WTC11 (cell line): ENCODE data around the gene COL5A1. TPM values are rescaled to one million over a fixed set of nuclear protein-coding genes. Genes with fewer than 3 reads are reported as not detected.

ENCODE experiments used
- ATAC-seq: fragments of 200-7000 bp; cut with Tn5 transposase; 2 replicates; pipeline ENCODE4 v1.10.0; 2021; ENCODE audit warnings: mild to moderate bottlenecking, moderate library complexity
- CTCF ChIA-PET: fragments of 300-600 bp; sonication (Branson Sonifier 250); formaldehyde crosslinking; loops from one replicate; lab custom pipeline; 2021; ENCODE audit warnings: antibody characterized with exemption; lab: Charles Lee
- POLR2A ChIA-PET: fragments of 350-600 bp; sonication (Branson Sonifier 250); formaldehyde crosslinking; loops from one replicate; lab custom pipeline; 2021; ENCODE audit warnings: antibody characterized with exemption; lab: Charles Lee
- DNase-seq: peaks from one replicate; pipeline ENCODE4 v3.0.0; 2021; ENCODE audit warnings: low spot score
- H3K27ac Mint-ChIP-seq: 2 replicates; pipeline ENCODE4 v1.8.0; 2021; ENCODE audit warnings: mixed read lengths
- H3K27me3 Mint-ChIP-seq: 2 replicates; pipeline ENCODE4 v1.8.0; 2021; ENCODE audit warnings: low read depth, mild to moderate bottlenecking, moderate library complexity, mixed read lengths
- H3K36me3 Mint-ChIP-seq: 2 replicates; pipeline ENCODE4 v1.8.0; 2021; ENCODE audit warnings: mixed read lengths
- H3K4me1 Mint-ChIP-seq: 2 replicates; pipeline ENCODE4 v1.8.0; 2022; ENCODE audit warnings: mixed read lengths
- H3K4me3 Mint-ChIP-seq: 2 replicates; pipeline ENCODE4 v1.8.0; 2021; ENCODE audit warnings: mild to moderate bottlenecking, moderate library complexity, mixed read lengths
- H3K9me3 Mint-ChIP-seq: 2 replicates; pipeline ENCODE4 v1.8.0; 2021; ENCODE audit warnings: mixed read lengths
- CREM ChIP-seq: sonication (generic); formaldehyde crosslinking; IDR thresholded peaks from 2 replicates; pipeline ENCODE4 v1.8.1; 2022; ENCODE audit warnings: mild to moderate bottlenecking, missing genetic modification reagents, moderate library complexity
- FOXP1 ChIP-seq: sonication (generic); formaldehyde crosslinking; IDR thresholded peaks from 2 replicates; pipeline ENCODE4 v1.8.0; 2022; ENCODE audit warnings: missing genetic modification reagents, mild to moderate bottlenecking, moderate library complexity, borderline replicate concordance
- GABPB1 ChIP-seq: sonication (generic); formaldehyde crosslinking; IDR thresholded peaks from 2 replicates; pipeline ENCODE4 v1.8.1; 2023; ENCODE audit warnings: mild to moderate bottlenecking, missing genetic modification reagents
- MYBL2 ChIP-seq: sonication (generic); formaldehyde crosslinking; IDR thresholded peaks from 2 replicates; pipeline ENCODE4 v1.8.1; 2023; ENCODE audit warnings: mild to moderate bottlenecking, moderate library complexity, missing genetic modification reagents
- NFYB ChIP-seq: sonication (generic); formaldehyde crosslinking; conservative IDR thresholded peaks from 2 replicates; pipeline ENCODE4 v1.8.0; 2022; ENCODE audit warnings: low read depth, missing genetic modification reagents
- NR3C1 ChIP-seq: sonication (generic); formaldehyde crosslinking; conservative IDR thresholded peaks from 2 replicates; pipeline ENCODE4 v1.8.1; 2023; ENCODE audit warnings: low read depth, mild to moderate bottlenecking, missing genetic modification reagents
- TEAD1 ChIP-seq: sonication (generic); formaldehyde crosslinking; IDR thresholded peaks from 2 replicates; pipeline ENCODE4 v1.8.0; 2022; ENCODE audit warnings: mild to moderate bottlenecking, missing genetic modification reagents
- ZNF219 ChIP-seq: sonication (generic); formaldehyde crosslinking; IDR thresholded peaks from 2 replicates; pipeline ENCODE4 v1.8.0; 2023; ENCODE audit warnings: missing genetic modification reagents, mild to moderate bottlenecking, borderline replicate concordance
- ZNF263 ChIP-seq: sonication (generic); formaldehyde crosslinking; IDR thresholded peaks from 2 replicates; pipeline ENCODE4 v1.8.1; 2022; ENCODE audit warnings: low read depth, mild to moderate bottlenecking, moderate library complexity, missing genetic modification reagents
- total RNA-seq: library from RNA; stranded (reverse); gene quantifications from 3 replicates; pipeline ENCODE4 v1.2.3, GENCODE V29; 2021
- TF ChIP-seq, protein P1 (sequence below): sonication (generic); formaldehyde crosslinking; IDR thresholded peaks from 2 replicates; pipeline ENCODE4 v1.8.1; 2023; ENCODE audit warnings: mild to moderate bottlenecking, missing genetic modification reagents, moderate library complexity
- TF ChIP-seq, protein P2 (sequence below): sonication (generic); formaldehyde crosslinking; IDR thresholded peaks from 2 replicates; pipeline ENCODE4 v1.8.1; 2022; ENCODE audit warnings: low read depth, missing genetic modification reagents, borderline replicate concordance
- TF ChIP-seq, protein P3 (sequence below): fragments of 250-450 bp; sonication (Bioruptor Pico); IDR thresholded peaks from 2 replicates; pipeline ENCODE4 v1.9.0; 2021; ENCODE audit warnings: mild to moderate bottlenecking
- TF ChIP-seq, protein P4 (sequence below): sonication (generic); formaldehyde crosslinking; IDR thresholded peaks from 2 replicates; pipeline ENCODE4 v1.8.0; 2022; ENCODE audit warnings: mild to moderate bottlenecking, missing genetic modification reagents
- TF ChIP-seq, protein P5 (sequence below): sonication (generic); formaldehyde crosslinking; IDR thresholded peaks from 2 replicates; pipeline ENCODE4 v1.8.1; 2022; ENCODE audit warnings: low read depth, mild to moderate bottlenecking, moderate library complexity, missing genetic modification reagents, borderline replicate concordance

Gene COL5A1
- total RNA-seq, 1 experiment from 2014 or later = 13.5 TPM

DNA sequence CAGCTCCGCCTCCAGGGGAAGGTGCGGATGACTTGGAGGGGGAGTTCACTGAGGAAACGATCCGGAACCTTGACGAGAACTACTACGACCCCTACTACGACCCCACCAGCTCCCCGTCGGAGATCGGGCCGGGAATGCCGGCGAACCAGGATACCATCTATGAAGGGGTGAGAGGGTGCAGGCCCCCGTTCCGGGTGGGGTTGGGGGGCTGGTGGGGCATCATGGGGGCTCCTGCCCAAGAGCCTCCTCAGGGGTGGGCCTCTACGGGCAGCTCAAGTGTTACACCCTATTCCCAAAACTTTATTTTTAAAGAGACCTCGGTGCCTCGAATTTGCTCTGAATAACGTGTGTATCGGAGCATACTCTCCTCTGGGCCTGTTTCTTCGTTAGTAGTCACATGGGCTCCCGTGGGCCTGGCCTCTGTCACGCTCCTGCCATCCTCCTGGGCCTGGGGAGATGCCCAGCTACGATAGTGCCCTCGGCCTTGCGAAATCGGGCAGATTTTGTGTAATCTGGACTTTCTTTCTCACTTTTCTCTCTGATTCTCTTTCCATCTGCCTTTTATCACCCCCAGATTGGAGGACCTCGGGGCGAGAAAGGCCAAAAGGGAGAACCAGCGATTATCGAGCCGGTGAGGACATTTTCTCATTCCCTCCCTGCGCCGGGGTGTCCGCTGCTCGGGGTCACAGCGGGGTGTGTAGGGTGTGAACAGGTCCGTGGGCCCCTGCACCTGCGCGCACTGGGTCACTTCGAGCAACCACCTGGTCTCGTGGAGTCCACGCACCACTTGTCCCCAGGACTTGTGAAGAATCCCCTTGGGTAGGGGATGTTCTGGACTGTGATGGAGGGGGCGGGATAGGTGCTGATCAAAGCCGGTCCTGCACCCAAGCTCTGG, 90.1 kb downstream of the COL5A1 start:
- H3K36me3 Mint-ChIP-seq = peaks cover 13% of the 10 kb centered on the region
- H3K4me1 Mint-ChIP-seq = no peaks in the 10 kb centered on the region
- CTCF ChIA-PET = interaction anchor here (0.9 kb wide), 1 partner anchor 11 kb away, joined by 3 read pairs; no protein-coding TSS in a partner anchor
- H3K4me3 Mint-ChIP-seq = no peak overlapping the region
- DNase-seq (no peak), ATAC-seq (no peak)
- H3K27ac Mint-ChIP-seq = no peak overlapping the region
- H3K9me3 Mint-ChIP-seq = peaks cover 6% of the 10 kb centered on the region
- TF ChIP-seq TEAD1 (CRISPR knock-in tag) (no peak), ZNF219 (CRISPR knock-in tag) (no peak)
- no peaks in the 10 kb centered on the region for H3K27me3 Mint-ChIP-seq
- POLR2A ChIA-PET = no interaction called here

DNA sequence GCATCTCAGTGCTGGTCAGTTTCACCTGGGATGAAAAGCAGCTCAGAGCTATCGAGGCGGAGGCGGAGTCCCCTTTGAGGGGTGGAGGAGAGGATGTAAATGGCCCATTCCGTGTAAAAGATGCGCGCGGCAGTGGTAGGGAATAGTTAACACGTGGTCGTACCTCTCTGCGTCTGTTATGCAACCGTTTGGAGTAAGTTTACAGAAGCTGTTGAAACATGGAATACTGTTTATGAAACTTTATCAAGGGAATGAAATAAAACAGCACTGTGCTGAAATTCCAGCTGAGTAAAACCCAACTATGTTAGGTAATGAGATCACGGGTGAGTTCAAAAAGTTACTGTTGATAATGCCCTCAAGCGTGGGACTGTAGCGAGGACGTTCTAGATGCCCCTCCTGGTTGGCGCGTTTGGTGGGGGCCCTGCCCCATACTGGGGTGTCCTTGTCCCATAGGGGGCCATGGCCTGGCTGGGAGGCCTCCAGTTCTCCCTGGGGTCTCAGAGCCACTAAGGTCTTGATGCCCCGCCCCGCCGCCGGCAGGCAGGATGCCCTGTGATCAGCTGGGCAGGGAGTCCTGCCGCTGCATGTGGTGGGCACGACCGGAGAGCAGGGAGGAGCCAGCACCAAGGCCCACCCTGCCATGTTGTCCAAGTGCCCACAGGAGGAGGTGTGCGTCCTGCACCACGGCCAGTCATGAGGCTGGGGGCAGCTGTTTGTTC, 90.9 kb downstream of the COL5A1 start:
- Mint-ChIP-seq H3K27me3 (no peaks in the 10 kb centered on the region), H3K27ac (0 out of 2 replicates have a peak overlapping the region, but pooled peaks have one; percentile 41)
- no peak for ATAC-seq
- TF ChIP-seq GABPB1 (CRISPR knock-in tag) (no peak), FOXP1 (no peak), NFYB (no peak), NR3C1 (CRISPR knock-in tag) (no peak), CREM (CRISPR knock-in tag) (no peak), MYBL2 (no peak), ZNF263 (CRISPR knock-in tag) (no peak), ZNF219 (CRISPR knock-in tag) (no peak)
- TF ChIP-seq, protein P1, sequence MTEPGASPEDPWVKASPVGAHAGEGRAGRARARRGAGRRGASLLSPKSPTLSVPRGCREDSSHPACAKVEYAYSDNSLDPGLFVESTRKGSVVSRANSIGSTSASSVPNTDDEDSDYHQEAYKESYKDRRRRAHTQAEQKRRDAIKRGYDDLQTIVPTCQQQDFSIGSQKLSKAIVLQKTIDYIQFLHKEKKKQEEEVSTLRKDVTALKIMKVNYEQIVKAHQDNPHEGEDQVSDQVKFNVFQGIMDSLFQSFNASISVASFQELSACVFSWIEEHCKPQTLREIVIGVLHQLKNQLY = no peak
- TF ChIP-seq, protein P2, sequence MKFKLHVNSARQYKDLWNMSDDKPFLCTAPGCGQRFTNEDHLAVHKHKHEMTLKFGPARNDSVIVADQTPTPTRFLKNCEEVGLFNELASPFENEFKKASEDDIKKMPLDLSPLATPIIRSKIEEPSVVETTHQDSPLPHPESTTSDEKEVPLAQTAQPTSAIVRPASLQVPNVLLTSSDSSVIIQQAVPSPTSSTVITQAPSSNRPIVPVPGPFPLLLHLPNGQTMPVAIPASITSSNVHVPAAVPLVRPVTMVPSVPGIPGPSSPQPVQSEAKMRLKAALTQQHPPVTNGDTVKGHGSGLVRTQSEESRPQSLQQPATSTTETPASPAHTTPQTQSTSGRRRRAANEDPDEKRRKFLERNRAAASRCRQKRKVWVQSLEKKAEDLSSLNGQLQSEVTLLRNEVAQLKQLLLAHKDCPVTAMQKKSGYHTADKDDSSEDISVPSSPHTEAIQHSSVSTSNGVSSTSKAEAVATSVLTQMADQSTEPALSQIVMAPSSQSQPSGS (CRISPR knock-in tag) = no peak
- TF ChIP-seq, protein P3, sequence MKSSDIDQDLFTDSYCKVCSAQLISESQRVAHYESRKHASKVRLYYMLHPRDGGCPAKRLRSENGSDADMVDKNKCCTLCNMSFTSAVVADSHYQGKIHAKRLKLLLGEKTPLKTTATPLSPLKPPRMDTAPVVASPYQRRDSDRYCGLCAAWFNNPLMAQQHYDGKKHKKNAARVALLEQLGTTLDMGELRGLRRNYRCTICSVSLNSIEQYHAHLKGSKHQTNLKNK (CRISPR knock-in tag) = no peak
- TF ChIP-seq, protein P4, sequence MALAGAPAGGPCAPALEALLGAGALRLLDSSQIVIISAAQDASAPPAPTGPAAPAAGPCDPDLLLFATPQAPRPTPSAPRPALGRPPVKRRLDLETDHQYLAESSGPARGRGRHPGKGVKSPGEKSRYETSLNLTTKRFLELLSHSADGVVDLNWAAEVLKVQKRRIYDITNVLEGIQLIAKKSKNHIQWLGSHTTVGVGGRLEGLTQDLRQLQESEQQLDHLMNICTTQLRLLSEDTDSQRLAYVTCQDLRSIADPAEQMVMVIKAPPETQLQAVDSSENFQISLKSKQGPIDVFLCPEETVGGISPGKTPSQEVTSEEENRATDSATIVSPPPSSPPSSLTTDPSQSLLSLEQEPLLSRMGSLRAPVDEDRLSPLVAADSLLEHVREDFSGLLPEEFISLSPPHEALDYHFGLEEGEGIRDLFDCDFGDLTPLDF (CRISPR knock-in tag) = no peak
- TF ChIP-seq, all 79 proteins: peak for 0
- ChIA-PET POLR2A (no interaction called here), CTCF (interaction anchor here (1.3 kb wide), 1 partner anchor 10 kb away, joined by 6 read pairs; no protein-coding TSS in a partner anchor)
- Mint-ChIP-seq H3K4me1 (no peaks in the 10 kb centered on the region), H3K4me3 (no peak overlapping the region), H3K36me3 (peaks cover 13% of the 10 kb centered on the region), H3K9me3 (peaks cover 6% of the 10 kb centered on the region)
- DNase-seq = no peak

DNA sequence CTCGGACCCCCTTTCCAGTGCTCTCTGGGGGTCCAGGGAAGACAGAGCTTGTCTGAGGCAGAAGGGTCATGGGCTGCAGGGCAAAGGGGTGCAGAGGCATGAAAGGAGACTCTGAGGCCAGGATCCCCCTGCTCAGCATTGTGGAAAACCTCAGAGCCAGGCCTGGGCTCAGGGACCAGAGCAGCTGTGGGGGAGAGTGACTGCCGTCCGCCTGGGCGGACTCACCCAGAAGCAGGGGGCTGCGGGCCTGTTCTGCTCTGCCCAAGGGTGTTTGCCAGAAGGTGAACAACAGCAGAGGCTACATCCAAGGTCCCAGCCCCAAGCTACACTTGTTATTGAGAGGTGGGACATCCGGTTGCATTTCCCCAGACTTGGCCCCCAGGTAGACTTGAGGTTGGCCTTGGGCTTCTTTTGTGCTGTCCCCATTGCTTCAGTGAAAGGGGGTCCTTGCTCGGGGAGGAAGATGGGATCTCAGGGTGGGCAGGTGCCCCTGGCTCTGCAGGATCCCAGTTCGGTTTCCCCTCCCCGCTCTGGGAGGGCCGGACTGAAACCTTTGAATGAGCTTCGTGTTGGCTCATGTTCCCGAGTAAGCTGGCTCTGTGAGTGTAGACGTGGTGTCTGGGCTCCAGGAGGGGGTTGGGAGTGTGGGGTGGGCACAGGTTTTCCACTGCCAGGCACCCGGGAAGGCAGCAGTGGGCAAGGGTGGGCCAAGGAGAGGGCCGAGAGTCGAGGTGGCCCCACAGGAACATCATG, 92.1 kb downstream of the COL5A1 start:
- H3K36me3 Mint-ChIP-seq = peaks cover 10% of the 10 kb centered on the region
- H3K9me3 Mint-ChIP-seq = peaks cover 6% of the 10 kb centered on the region
- no peak overlapping the region for H3K27ac Mint-ChIP-seq
- H3K4me1 Mint-ChIP-seq = no peaks in the 10 kb centered on the region
- TF ChIP-seq, protein P5, sequence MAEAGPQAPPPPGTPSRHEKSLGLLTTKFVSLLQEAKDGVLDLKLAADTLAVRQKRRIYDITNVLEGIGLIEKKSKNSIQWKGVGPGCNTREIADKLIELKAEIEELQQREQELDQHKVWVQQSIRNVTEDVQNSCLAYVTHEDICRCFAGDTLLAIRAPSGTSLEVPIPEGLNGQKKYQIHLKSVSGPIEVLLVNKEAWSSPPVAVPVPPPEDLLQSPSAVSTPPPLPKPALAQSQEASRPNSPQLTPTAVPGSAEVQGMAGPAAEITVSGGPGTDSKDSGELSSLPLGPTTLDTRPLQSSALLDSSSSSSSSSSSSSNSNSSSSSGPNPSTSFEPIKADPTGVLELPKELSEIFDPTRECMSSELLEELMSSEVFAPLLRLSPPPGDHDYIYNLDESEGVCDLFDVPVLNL = no peak
- ChIA-PET CTCF (interaction anchor here (1.3 kb wide), 1 partner anchor 9 kb away, joined by 6 read pairs; no protein-coding TSS in a partner anchor), POLR2A (no interaction called here)
- no peaks in the 10 kb centered on the region for H3K27me3 Mint-ChIP-seq
- no peak overlapping the region for H3K4me3 Mint-ChIP-seq
- no peak for DNase-seq
- ATAC-seq = no peak
